BJ (cell line): ENCODE data around the gene MAS1L. TPM values are rescaled to one million over a fixed set of nuclear protein-coding genes. Genes with fewer than 3 reads are reported as not detected.

Experiments
- CTCF ChIA-PET: fragments of 350-600 bp; formaldehyde crosslinking; extraction: SDS; loops from one replicate; lab custom pipeline; 2021; ENCODE audit warnings: antibody characterized with exemption, inconsistent platforms; lab: Yijun Ruan, JAX
- POLR2A ChIA-PET: fragments of 300-600 bp; sonication (Branson Sonifier 250); formaldehyde crosslinking; extraction: SDS; loops from one replicate; lab custom pipeline; 2021; ENCODE audit warnings: antibody characterized with exemption; lab: Charles Lee
- DNase-seq: peaks from one replicate; pipeline ENCODE4 v3.0.0-alpha.2; 2011; ENCODE audit warnings: low read depth
- H3K27me3 ChIP-seq: 2 replicates; pipeline ENCODE4 v1.6.0; 2011; ENCODE audit warnings: low read length; ENCODE audit not compliant: control insufficient read depth, insufficient read depth
- H3K36me3 ChIP-seq: 2 replicates; pipeline ENCODE4 v1.5.1; 2011; ENCODE audit warnings: low read length; ENCODE audit not compliant: control insufficient read depth, insufficient read depth
- H3K4me3 ChIP-seq: 2 replicates; pipeline ENCODE4 v1.5.1; 2011; ENCODE audit warnings: low read depth, mild to moderate bottlenecking, control low read depth, low read length
- CTCF ChIP-seq: IDR thresholded peaks from 2 replicates; pipeline ENCODE4 v1.5.1; 2011; ENCODE audit warnings: low read depth, mild to moderate bottlenecking, control low read depth, inconsistent platforms, low read length, moderate library complexity; ENCODE audit not compliant: insufficient read depth
- polyA plus RNA-seq: library from polyadenylated mRNA; depleted of rRNA; stranded (reverse); fragments of >200 nt; gene quantifications from 2 replicates; pipeline ENCODE4 v1.2.3, GENCODE V29; 2011

The MAS1L gene
- polyA plus RNA-seq, 1 experiment = not detected

- H3K36me3 ChIP-seq = no peaks in the 10 kb centered on the region
- ChIA-PET CTCF (no interaction called here), POLR2A (no interaction called here)
- DNase-seq = no peak
- TF ChIP-seq CTCF = no peak
- no peak overlapping the region for H3K4me3 ChIP-seq
- no peaks in the 10 kb centered on the region for H3K27me3 ChIP-seq
These were observed 1.1 kb upstream of the MAS1L start for GRCh38 chr6:29488874-29489273.

GRCh38 chr6:29487131-29487530 lies 625 bp downstream of the MAS1L start:
- Histone ChIP-seq H3K4me3 (no peak overlapping the region), H3K36me3 (no peaks in the 10 kb centered on the region), H3K27me3 (no peaks in the 10 kb centered on the region)
- no peak for TF ChIP-seq CTCF
- POLR2A ChIA-PET = no interaction called here
- CTCF ChIA-PET = no interaction called here
- DNase-seq = no peak

- H3K4me3 ChIP-seq = no peak overlapping the region
- no peak for TF ChIP-seq CTCF
- H3K27me3 ChIP-seq = no peaks in the 10 kb centered on the region
- ChIA-PET POLR2A (no interaction called here), CTCF (no interaction called here)
- DNase-seq = no peak
- H3K36me3 ChIP-seq = no peaks in the 10 kb centered on the region
These were observed 1.2 kb downstream of the MAS1L start for GRCh38 chr6:29486577-29486976.

GRCh38 chr6:29483735-29484134 lies 4.0 kb downstream of the MAS1L start:
- Histone ChIP-seq H3K4me3 (no peak overlapping the region), H3K36me3 (no peaks in the 10 kb centered on the region), H3K27me3 (no peaks in the 10 kb centered on the region)
- no peak for DNase-seq
- CTCF ChIA-PET = no interaction called here
- POLR2A ChIA-PET = no interaction called here
- no peak for TF ChIP-seq CTCF

GRCh38 chr6:29483186-29483585 lies 4.6 kb downstream of the MAS1L start:
- Histone ChIP-seq H3K36me3 (no peaks in the 10 kb centered on the region), H3K27me3 (no peaks in the 10 kb centered on the region), H3K4me3 (no peak overlapping the region)
- DNase-seq = no peak
- POLR2A ChIA-PET = no interaction called here
- TF ChIP-seq CTCF = no peak
- CTCF ChIA-PET = no interaction called here
